Upper lobe of left lung (tissue), 4 donors: Measurements from ENCODE around the gene SLAMF9.

Experiments used
- EP300 ChIP-seq, 4 donors: sonication (generic); formaldehyde crosslinking; IDR thresholded peaks; one replicate each; pipeline ENCODE4 v1.5.1; 2017; ENCODE audit warnings: antibody characterized with exemption in 4 of 4, control low read depth in 2 of 4
- POLR2A ChIP-seq, 4 donors: fragments of 450-650 bp; IDR thresholded peaks; one replicate each; pipeline ENCODE4 v1.5.1; 2016 to 2017; ENCODE audit warnings: antibody characterized with exemption in 4 of 4, mild to moderate bottlenecking in 2 of 4
- TF ChIP-seq, protein P1 (sequence below), 6 experiments: fragments of 450-650 bp in 4 of 6; fragments of 200-600 bp in 2 of 6; sonication (generic) in 2 of 6; IDR thresholded peaks; one replicate each; pipeline ENCODE4 v1.5.1; 2016 to 2019; ENCODE audit warnings: antibody characterized with exemption in 6 of 6

DNA sequence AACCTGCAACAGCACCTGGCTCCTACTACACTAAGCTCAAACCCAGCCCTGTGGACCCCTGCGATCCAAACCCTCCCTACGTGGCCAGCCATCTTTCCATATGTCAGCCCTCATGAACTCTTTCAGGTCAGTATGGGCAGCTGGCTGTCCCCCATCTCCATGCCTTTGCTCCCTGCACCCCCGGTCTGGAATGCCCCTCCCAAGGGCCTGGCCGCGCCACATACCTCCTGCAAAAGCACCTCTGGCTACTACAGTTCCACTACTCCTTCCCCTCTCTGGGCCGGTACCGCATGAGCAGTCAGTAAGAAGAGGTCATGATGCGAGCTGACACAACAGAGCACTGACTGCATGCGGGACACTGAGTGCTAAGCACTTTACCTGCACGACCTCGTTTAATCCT is 18.7 kb downstream of the SLAMF9 start:
- no peak for TF ChIP-seq EP300 (IDR thresholded peaks at IDR 0.05)
- no peak for TF ChIP-seq POLR2A (IDR thresholded peaks at IDR 0.05)
- TF ChIP-seq, protein P1, sequence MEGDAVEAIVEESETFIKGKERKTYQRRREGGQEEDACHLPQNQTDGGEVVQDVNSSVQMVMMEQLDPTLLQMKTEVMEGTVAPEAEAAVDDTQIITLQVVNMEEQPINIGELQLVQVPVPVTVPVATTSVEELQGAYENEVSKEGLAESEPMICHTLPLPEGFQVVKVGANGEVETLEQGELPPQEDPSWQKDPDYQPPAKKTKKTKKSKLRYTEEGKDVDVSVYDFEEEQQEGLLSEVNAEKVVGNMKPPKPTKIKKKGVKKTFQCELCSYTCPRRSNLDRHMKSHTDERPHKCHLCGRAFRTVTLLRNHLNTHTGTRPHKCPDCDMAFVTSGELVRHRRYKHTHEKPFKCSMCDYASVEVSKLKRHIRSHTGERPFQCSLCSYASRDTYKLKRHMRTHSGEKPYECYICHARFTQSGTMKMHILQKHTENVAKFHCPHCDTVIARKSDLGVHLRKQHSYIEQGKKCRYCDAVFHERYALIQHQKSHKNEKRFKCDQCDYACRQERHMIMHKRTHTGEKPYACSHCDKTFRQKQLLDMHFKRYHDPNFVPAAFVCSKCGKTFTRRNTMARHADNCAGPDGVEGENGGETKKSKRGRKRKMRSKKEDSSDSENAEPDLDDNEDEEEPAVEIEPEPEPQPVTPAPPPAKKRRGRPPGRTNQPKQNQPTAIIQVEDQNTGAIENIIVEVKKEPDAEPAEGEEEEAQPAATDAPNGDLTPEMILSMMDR (IDR thresholded peaks at IDR 0.05) = no peak
